ENCODE data around the gene TRNT1.

DNA sequence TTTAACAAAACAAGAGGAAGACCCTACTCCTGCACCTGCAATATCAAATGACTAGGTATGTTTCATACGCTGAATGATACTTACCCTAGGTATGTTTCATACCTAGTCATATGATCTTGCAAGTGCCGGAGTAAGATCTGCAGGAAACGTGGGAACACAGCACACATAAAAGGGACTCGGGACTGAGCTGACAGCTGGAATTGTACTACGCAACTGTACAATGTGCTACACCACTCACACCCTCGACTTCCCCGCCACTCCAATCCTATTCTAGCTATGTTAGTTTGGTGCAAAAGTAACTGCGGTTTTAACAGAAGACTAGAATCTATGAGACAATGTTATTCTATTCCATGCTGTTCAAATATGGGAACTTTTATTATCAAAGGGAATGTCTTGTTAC lies 30.7 kb downstream of the TRNT1 start:
- TF ChIP-seq, protein P1, sequence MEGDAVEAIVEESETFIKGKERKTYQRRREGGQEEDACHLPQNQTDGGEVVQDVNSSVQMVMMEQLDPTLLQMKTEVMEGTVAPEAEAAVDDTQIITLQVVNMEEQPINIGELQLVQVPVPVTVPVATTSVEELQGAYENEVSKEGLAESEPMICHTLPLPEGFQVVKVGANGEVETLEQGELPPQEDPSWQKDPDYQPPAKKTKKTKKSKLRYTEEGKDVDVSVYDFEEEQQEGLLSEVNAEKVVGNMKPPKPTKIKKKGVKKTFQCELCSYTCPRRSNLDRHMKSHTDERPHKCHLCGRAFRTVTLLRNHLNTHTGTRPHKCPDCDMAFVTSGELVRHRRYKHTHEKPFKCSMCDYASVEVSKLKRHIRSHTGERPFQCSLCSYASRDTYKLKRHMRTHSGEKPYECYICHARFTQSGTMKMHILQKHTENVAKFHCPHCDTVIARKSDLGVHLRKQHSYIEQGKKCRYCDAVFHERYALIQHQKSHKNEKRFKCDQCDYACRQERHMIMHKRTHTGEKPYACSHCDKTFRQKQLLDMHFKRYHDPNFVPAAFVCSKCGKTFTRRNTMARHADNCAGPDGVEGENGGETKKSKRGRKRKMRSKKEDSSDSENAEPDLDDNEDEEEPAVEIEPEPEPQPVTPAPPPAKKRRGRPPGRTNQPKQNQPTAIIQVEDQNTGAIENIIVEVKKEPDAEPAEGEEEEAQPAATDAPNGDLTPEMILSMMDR (IDR thresholded peaks at IDR 0.05; ENCODE audit: borderline replicate concordance, extremely low read depth, low read length, poor library complexity, severe bottlenecking): no peak
- TF ChIP-seq EZH2 (IDR thresholded peaks at IDR 0.05; ENCODE audit: borderline replicate concordance, low read depth, low read length, severe bottlenecking): no peak
